Measurements from ENCODE around the gene SPPL2B. TPM values are rescaled to one million over a fixed set of nuclear protein-coding genes. Genes with fewer than 3 reads are reported as not detected.

The SPPL2B gene
- total and polyA plus RNA-seq, 10 donors = 40.5 to 111 (median 78.1) TPM

- intact Hi-C loops (cut with DNase I; ENCODE audit: low total_unique reads) = no loop called here
- Histone ChIP-seq H3K4me1 (peaks cover 0 to 2% (median 0%) of the 10 kb centered on the region in 6 donors), H3K36me3 (peaks cover 0 to 78% (median 50%) of the 10 kb centered on the region in 6 donors), H3K27ac (no peak overlapping the region), H3K9me3 (no peaks in the 10 kb centered on the region), H3K4me3 (no peak overlapping the region), H3K27me3 (replicated peaks in 1 of 7) (no peaks in the 10 kb centered on the region)
- WGBS, 5 donors = 94 to 96% (median 95%) methylated on average over 48 to 52 of the region's 52 CpGs
- TF ChIP-seq POLR2AphosphoS5 (IDR thresholded peaks at IDR 0.05) (no peak), POLR2A (IDR thresholded peaks at IDR 0.05) (no peak)
- TF ChIP-seq, protein P1, sequence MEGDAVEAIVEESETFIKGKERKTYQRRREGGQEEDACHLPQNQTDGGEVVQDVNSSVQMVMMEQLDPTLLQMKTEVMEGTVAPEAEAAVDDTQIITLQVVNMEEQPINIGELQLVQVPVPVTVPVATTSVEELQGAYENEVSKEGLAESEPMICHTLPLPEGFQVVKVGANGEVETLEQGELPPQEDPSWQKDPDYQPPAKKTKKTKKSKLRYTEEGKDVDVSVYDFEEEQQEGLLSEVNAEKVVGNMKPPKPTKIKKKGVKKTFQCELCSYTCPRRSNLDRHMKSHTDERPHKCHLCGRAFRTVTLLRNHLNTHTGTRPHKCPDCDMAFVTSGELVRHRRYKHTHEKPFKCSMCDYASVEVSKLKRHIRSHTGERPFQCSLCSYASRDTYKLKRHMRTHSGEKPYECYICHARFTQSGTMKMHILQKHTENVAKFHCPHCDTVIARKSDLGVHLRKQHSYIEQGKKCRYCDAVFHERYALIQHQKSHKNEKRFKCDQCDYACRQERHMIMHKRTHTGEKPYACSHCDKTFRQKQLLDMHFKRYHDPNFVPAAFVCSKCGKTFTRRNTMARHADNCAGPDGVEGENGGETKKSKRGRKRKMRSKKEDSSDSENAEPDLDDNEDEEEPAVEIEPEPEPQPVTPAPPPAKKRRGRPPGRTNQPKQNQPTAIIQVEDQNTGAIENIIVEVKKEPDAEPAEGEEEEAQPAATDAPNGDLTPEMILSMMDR (IDR thresholded peaks at IDR 0.05 in 8 of 11, conservative IDR thresholded peaks at IDR 0.05 in 3 of 11) = no peak
- DNase-seq = no peak
Measured at GRCh38 chr19:2339644-2340310, 11.3 kb downstream of the SPPL2B start.

DNA sequence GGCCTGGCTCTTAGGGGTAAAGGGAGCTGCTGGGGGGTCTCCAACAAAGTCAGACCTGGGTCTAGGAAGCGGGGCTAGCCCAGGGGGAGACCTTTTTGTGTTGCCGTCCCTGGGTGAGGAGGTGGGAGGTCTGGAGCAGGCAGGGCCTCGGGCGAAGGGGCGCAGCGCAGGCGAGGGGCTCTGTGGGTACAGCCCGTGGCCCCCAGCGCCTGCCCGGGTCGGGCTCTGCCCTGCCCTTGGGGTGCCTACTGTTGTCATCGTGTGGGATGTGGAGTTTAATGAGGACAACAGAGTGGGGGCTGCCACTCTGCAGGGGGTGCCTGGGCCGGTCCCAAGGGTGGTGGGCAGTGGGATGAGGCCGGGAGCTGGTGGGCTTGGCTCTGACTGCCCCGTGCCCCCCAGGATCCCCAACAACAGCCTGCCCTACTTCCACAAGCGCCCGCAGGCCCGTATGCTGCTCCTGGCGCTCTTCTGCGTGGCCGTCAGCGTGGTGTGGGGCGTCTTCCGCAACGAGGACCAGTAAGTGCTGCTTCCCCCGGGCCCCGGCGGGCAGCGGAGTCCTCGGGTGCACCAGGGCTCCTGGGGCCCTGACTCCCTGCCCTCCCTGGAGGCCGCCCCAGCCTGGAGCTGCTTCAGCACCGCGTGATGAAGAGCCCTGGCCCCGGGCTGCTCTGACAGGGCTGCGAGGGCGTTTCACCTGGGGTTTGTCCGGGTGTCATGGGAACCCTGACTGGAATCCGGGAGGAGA is 12.2 kb downstream of the SPPL2B start:
- H3K9me3 ChIP-seq = no peaks in the 10 kb centered on the region
- peaks cover 0 to 85% (median 52%) of the 10 kb centered on the region in 6 donors for H3K36me3 ChIP-seq
- H3K27ac ChIP-seq = no peak overlapping the region
- TF ChIP-seq POLR2AphosphoS5 (IDR thresholded peaks at IDR 0.05) (no peak), POLR2A (IDR thresholded peaks at IDR 0.05) (no peak)
- TF ChIP-seq, protein P1 (IDR thresholded peaks at IDR 0.05 in 8 of 11, conservative IDR thresholded peaks at IDR 0.05 in 3 of 11) = no peak
- no peak overlapping the region for H3K4me3 ChIP-seq
- intact Hi-C loops (cut with DNase I; ENCODE audit: low total_unique reads) = no loop called here
- no peaks in the 10 kb centered on the region for H3K27me3 ChIP-seq (replicated peaks in 1 of 7)
- 91 to 95% (median 95%) methylated on average over 15 to 38 of the region's 38 CpGs for WGBS, 5 donors
- no peak for DNase-seq
- no peaks in the 10 kb centered on the region for H3K4me1 ChIP-seq

DNA sequence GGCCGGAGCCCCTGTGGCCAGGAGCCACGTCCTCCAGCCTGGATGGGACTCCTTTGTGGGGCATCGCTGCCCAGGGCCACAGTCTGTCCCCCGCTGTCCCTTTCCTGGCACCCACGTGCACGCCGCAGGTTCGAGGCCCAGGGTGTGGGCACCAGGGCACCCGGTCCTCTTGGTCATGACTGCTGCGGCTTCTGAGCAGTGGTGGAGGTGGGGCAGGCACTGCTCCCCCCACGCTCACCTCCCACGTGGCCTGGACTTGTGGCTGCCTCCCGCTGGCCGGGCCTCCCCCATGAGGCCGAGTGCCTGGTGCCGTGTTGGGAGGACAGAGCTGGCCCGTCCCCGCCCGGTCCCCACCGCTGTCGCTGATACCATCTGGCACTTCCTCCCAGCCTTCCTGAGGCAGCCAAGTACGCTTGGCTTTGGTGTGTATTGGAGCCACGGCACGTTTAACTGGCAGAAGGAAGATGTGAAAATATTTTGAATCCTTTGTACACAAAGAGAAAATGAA is 12.8 kb downstream of the SPPL2B start:
- H3K9me3 ChIP-seq = no peaks in the 10 kb centered on the region
- peaks cover 0 to 91% (median 52%) of the 10 kb centered on the region in 6 donors for H3K36me3 ChIP-seq
- H3K27ac ChIP-seq = no peak overlapping the region
- TF ChIP-seq, protein P1 (IDR thresholded peaks at IDR 0.05 in 8 of 11, conservative IDR thresholded peaks at IDR 0.05 in 3 of 11) = no peak
- TF ChIP-seq POLR2AphosphoS5 (IDR thresholded peaks at IDR 0.05) (no peak), POLR2A (IDR thresholded peaks at IDR 0.05) (no peak)
- no peak for DNase-seq
- 58 to 69% (median 65%) methylated on average over 14 to 24 of the region's 24 CpGs for WGBS, 5 donors
- H3K27me3 ChIP-seq (replicated peaks in 1 of 7) = no peaks in the 10 kb centered on the region
- H3K4me3 ChIP-seq = no peak overlapping the region
- intact Hi-C loops (cut with DNase I; ENCODE audit: low total_unique reads) = no loop called here
- H3K4me1 ChIP-seq = no peaks in the 10 kb centered on the region

GRCh38 chr19:2341982-2342381 is 13.5 kb downstream of the SPPL2B start:
- Histone ChIP-seq H3K4me3 (no peak overlapping the region), H3K27me3 (replicated peaks in 1 of 7) (no peaks in the 10 kb centered on the region), H3K4me1 (no peaks in the 10 kb centered on the region), H3K9me3 (no peaks in the 10 kb centered on the region), H3K27ac (no peak overlapping the region), H3K36me3 (peaks cover 0 to 97% (median 52%) of the 10 kb centered on the region in 6 donors)
- 79 to 90% (median 83%) methylated on average over 14 to 15 of the region's 15 CpGs for WGBS, 5 donors
- TF ChIP-seq, protein P1 (IDR thresholded peaks at IDR 0.05 in 8 of 11, conservative IDR thresholded peaks at IDR 0.05 in 3 of 11) = no peak
- TF ChIP-seq POLR2AphosphoS5 (IDR thresholded peaks at IDR 0.05) (no peak), POLR2A (IDR thresholded peaks at IDR 0.05) (no peak)
- intact Hi-C loops (cut with DNase I; ENCODE audit: low total_unique reads) = no loop called here
- DNase-seq = no peak
